HepG2 (cell line): Measurements from ENCODE around the gene PTCH1. TPM values are rescaled to one million over a fixed set of nuclear protein-coding genes. Genes with fewer than 3 reads are reported as not detected.

Source experiments
- ATAC-seq: fragments of 200-7000 bp; cut with Tn5 transposase; 3 replicates; pipeline ENCODE4 v1.9.1; 2020; ENCODE audit warnings: mild to moderate bottlenecking, moderate library complexity
- BruUV-seq: library from RNA; stranded (reverse); fragments of 400-500 nt; replicated peaks from 2 replicates; lab custom pipeline; 2021; lab: Mats Ljungman, UMichigan
- CTCF ChIA-PET: fragments of 300-600 bp; formaldehyde crosslinking; extraction: SDS; loops from one replicate; lab custom pipeline; 2021; ENCODE audit warnings: low total read pairs, inconsistent platforms, low intra/inter-chr PET ratio; lab: Yijun Ruan, JAX
- POLR2A ChIA-PET: fragments of 350-600 bp; sonication (Branson Sonifier 250); formaldehyde crosslinking; loops from one replicate; lab custom pipeline; 2020; ENCODE audit warnings: antibody characterized with exemption, inconsistent platforms; lab: Yijun Ruan, JAX
- DNase-seq: peaks from one replicate; pipeline ENCODE4 v3.0.0-alpha.2; 2015; ENCODE audit warnings: low spot score
- FAIRE-seq: peaks from 3 replicates; lab custom pipeline; 2011; peaks lifted over from hg19 to GRCh38; lab: Jason Lieb, UNC
- H2AFZ ChIP-seq: one replicate; pipeline ENCODE4 v1.6.1; 2011; ENCODE audit warnings: low read length, inconsistent platforms
- H3K27ac ChIP-seq: fragments of 300-600 bp; 3 replicates; pipeline ENCODE4 v1.8.0; 2011; ENCODE audit warnings: mixed run types, mild to moderate bottlenecking, mixed read lengths, low read length, inconsistent platforms; ENCODE audit not compliant: insufficient read depth; ENCODE audit errors: extremely low read length
- H3K27me3 ChIP-seq, 2 experiments: fragments of 200-600 bp in 1 of 2; 2 replicates in 1 of 2; 3 replicates in 1 of 2; pipeline versions ENCODE4 v1.6.0 to v1.8.0; 2011; ENCODE audit warnings: low read length in 2 of 2, mild to moderate bottlenecking in 2 of 2, moderate library complexity in 2 of 2, inconsistent platforms in 1 of 2; ENCODE audit not compliant: insufficient read depth in 2 of 2, control insufficient read depth in 1 of 2
- H3K36me3 ChIP-seq, 2 experiments: fragments of 200-600 bp in 1 of 2; replicated peaks in 1 of 2; 2 replicates in 1 of 2; 3 replicates in 1 of 2; pipeline versions ENCODE4 v1.5.1 to v1.8.0; 2011; ENCODE audit warnings: low read length in 2 of 2, inconsistent platforms in 1 of 2; ENCODE audit not compliant: insufficient read depth in 2 of 2, control insufficient read depth in 1 of 2
- H3K4me1 ChIP-seq: 2 replicates; pipeline ENCODE4 v1.5.1; 2012; ENCODE audit warnings: low read length, inconsistent platforms; ENCODE audit not compliant: insufficient read depth
- H3K4me2 ChIP-seq: 2 replicates; pipeline ENCODE4 v1.6.0; 2011; ENCODE audit warnings: low read depth, low read length, inconsistent platforms
- H3K4me3 ChIP-seq, 3 experiments: fragments of 200-600 bp in 1 of 3; sonication (generic), shearing (Covaris generic) in 1 of 3; replicated peaks in 1 of 3; 2 replicates each; pipeline ENCODE4 v1.5.1; 2011 to 2016; ENCODE audit warnings: low read length in 3 of 3, inconsistent platforms in 2 of 3, low read depth in 2 of 3, mild to moderate bottlenecking in 2 of 3, control low read depth in 1 of 3, mixed read lengths in 1 of 3; ENCODE audit not compliant: insufficient read depth in 1 of 3
- H3K79me2 ChIP-seq: one replicate; pipeline ENCODE4 v1.6.1; 2011; ENCODE audit warnings: low read length, inconsistent platforms; ENCODE audit not compliant: insufficient read depth
- H3K9ac ChIP-seq: 2 replicates; pipeline ENCODE4 v1.6.0; 2011; ENCODE audit warnings: mild to moderate bottlenecking, low read depth, low read length, inconsistent platforms; ENCODE audit not compliant: insufficient read depth
- H3K9me3 ChIP-seq: 2 replicates; pipeline ENCODE4 v1.5.1; 2012; ENCODE audit warnings: mild to moderate bottlenecking, low read length
- H4K20me1 ChIP-seq: 2 replicates; pipeline ENCODE4 v1.6.0; 2011; ENCODE audit warnings: inconsistent platforms, mild to moderate bottlenecking, low read length, moderate library complexity; ENCODE audit not compliant: insufficient read depth
- DPF2 ChIP-seq: sonication (generic); formaldehyde crosslinking; IDR thresholded peaks from 2 replicates; pipeline ENCODE4 v1.4.0; 2020; ENCODE audit warnings: mild to moderate bottlenecking, low read depth, missing genetic modification reagents, borderline replicate concordance
- ELF3 ChIP-seq: IDR thresholded peaks from 2 replicates; pipeline ENCODE4 v1.6.1; 2016; ENCODE audit warnings: missing genetic modification reagents, missing compliant biosample characterization
- FOXK2 ChIP-seq: fragments of 450-650 bp; IDR thresholded peaks from 2 replicates; pipeline ENCODE4 v1.6.1; 2016
- HMG20B ChIP-seq: conservative IDR thresholded peaks from 2 replicates; pipeline ENCODE4 v1.6.1; 2016; ENCODE audit warnings: missing genetic modification reagents, missing compliant biosample characterization
- HNRNPK ChIP-seq: fragments of 200-400 bp; formaldehyde crosslinking; IDR thresholded peaks from 2 replicates; pipeline ENCODE4 v1.6.1; 2018; ENCODE audit warnings: low read length, low read depth, moderate library complexity, mild to moderate bottlenecking; ENCODE audit not compliant: poor library complexity, severe bottlenecking
- NONO ChIP-seq, 2 experiments: fragments of 450-650 bp in 1 of 2; sonication (generic) in 1 of 2; formaldehyde crosslinking in 1 of 2; IDR thresholded peaks in 1 of 2; conservative IDR thresholded peaks in 1 of 2; 2 replicates each; pipeline versions ENCODE4 v1.6.1 to v1.8.0; 2017 to 2022; ENCODE audit warnings: mild to moderate bottlenecking in 1 of 2, missing genetic modification reagents in 1 of 2, moderate library complexity in 1 of 2
- SMYD3 ChIP-seq: sonication (generic); formaldehyde crosslinking; IDR thresholded peaks from 2 replicates; pipeline ENCODE4 v1.8.1; 2023; ENCODE audit warnings: mild to moderate bottlenecking, missing genetic modification reagents
- WGBS: methylation state at CpG from one replicate; pipeline ENCODE4 v1.1.6; 2017; ENCODE audit warnings: low lambda C conversion rate; 5-methylcytosine and 5-hydroxymethylcytosine counted together
- in situ Hi-C: cut with HindIII; loops from 2 replicates; pipeline ENCODE4 v1.10.0; 2017; ENCODE audit warnings: low pct_unique_long_range_greater_than_20kb; ENCODE audit not compliant: extremely low pct_ligation_motif_present
- intact Hi-C: fragments of 100-400 bp; cut with micrococcal nuclease; formaldehyde crosslinking; loops from one replicate; pipeline ENCODE4 v1.10.0; 2022; ENCODE audit not compliant: unreplicated experiment
- polyA plus RNA-seq, 8 experiments: library from polyadenylated mRNA; depleted of rRNA in 3 of 8; stranded (reverse) in 7 of 8; unstranded in 1 of 8; fragments of >200 nt; fragmentation: Illumina TruSeq in 4 of 8; extraction: Trizol in 4 of 8; gene quantifications; 2 replicates each; pipeline versions ENCODE4 v1.2.1 to v1.2.3, GENCODE V29; 2011 to 2016; ENCODE audit warnings: low read depth in 4 of 8, missing spikeins in 1 of 8, mixed read lengths in 1 of 8; ENCODE audit not compliant: insufficient read depth in 1 of 8
- total RNA-seq, 5 experiments: library from RNA; depleted of rRNA; stranded (reverse); fragments of >200 nt; fragmentation: Illumina TruSeq; extraction: Trizol; gene quantifications; 2 replicates each; pipeline ENCODE4 v1.2.3, GENCODE V29; 2016; ENCODE audit warnings: low read depth in 1 of 5
- TF ChIP-seq, protein P1 (sequence below): sonication (generic); formaldehyde crosslinking; IDR thresholded peaks from 2 replicates; pipeline ENCODE4 v1.4.0; 2020; ENCODE audit warnings: missing genetic modification reagents; ENCODE audit errors: not compliant biosample characterization
- TF ChIP-seq, protein P2 (sequence below): IDR thresholded peaks from 2 replicates; pipeline ENCODE4 v1.4.0; 2020; ENCODE audit warnings: mild to moderate bottlenecking, missing genetic modification reagents

The PTCH1 gene
- total and polyA plus RNA-seq, 2 of the 13 experiments (the other 11 are each of a cell fraction or from before 2014, with no cell fraction given): 2.8 to 3.9 TPM

DNA sequence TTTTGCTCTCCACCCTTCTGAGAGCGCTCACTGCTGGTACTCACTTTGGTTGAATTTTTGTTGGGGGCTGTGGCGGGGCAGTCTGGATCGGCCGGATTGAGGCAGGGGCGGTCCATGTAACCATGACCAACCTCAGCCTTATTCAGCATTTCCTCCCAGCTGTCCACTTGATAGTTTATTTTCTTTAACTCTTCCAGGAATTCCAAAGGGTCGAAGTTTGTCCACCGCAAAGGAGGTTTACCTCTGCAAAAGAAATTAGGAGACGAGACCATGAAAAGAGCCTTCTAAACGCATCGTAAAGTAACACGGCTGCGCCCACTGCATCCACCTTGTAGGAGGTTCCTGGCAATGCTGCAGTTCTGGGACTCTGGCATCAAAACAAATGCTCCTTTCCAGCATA lies 36.4 kb downstream of the PTCH1 start:
- CTCF ChIA-PET: no interaction called here
- in situ Hi-C loops: no loop called here
- no peak overlapping the region for H3K27ac ChIP-seq

More for the DNA sequence above, 36.4 kb downstream of the PTCH1 start:
- no peaks in the 10 kb centered on the region for H3K4me1 ChIP-seq
- WGBS: 98% methylated on average over 12 of the region's 12 CpGs
- FAIRE-seq: no peak
- no peak overlapping the region for H2AFZ ChIP-seq
- TF ChIP-seq FOXK2 (no peak), SMYD3 (no peak), HNRNPK (no peak), HMG20B (CRISPR knock-in tag) (no peak), ELF3 (CRISPR knock-in tag) (no peak), NONO (IDR thresholded peaks at IDR 0.05) (no peak), NONO (CRISPR knock-in tag; conservative IDR thresholded peaks at IDR 0.05) (no peak), DPF2 (CRISPR knock-in tag) (no peak)
- TF ChIP-seq, protein P1, sequence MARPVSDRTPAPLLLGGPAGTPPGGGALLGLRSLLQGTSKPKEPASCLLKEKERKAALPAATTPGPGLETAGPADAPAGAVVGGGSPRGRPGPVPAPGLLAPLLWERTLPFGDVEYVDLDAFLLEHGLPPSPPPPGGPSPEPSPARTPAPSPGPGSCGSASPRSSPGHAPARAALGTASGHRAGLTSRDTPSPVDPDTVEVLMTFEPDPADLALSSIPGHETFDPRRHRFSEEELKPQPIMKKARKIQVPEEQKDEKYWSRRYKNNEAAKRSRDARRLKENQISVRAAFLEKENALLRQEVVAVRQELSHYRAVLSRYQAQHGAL (CRISPR knock-in tag): no peak
- TF ChIP-seq, protein P2, sequence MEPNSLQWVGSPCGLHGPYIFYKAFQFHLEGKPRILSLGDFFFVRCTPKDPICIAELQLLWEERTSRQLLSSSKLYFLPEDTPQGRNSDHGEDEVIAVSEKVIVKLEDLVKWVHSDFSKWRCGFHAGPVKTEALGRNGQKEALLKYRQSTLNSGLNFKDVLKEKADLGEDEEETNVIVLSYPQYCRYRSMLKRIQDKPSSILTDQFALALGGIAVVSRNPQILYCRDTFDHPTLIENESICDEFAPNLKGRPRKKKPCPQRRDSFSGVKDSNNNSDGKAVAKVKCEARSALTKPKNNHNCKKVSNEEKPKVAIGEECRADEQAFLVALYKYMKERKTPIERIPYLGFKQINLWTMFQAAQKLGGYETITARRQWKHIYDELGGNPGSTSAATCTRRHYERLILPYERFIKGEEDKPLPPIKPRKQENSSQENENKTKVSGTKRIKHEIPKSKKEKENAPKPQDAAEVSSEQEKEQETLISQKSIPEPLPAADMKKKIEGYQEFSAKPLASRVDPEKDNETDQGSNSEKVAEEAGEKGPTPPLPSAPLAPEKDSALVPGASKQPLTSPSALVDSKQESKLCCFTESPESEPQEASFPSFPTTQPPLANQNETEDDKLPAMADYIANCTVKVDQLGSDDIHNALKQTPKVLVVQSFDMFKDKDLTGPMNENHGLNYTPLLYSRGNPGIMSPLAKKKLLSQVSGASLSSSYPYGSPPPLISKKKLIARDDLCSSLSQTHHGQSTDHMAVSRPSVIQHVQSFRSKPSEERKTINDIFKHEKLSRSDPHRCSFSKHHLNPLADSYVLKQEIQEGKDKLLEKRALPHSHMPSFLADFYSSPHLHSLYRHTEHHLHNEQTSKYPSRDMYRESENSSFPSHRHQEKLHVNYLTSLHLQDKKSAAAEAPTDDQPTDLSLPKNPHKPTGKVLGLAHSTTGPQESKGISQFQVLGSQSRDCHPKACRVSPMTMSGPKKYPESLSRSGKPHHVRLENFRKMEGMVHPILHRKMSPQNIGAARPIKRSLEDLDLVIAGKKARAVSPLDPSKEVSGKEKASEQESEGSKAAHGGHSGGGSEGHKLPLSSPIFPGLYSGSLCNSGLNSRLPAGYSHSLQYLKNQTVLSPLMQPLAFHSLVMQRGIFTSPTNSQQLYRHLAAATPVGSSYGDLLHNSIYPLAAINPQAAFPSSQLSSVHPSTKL (CRISPR knock-in tag): no peak
- TF ChIP-seq, all 625 proteins: peak for 0
- BruUV-seq: no TSS peak
- Histone ChIP-seq H3K79me2 (no peaks in the 10 kb centered on the region), H3K27me3 (no peaks in the 10 kb centered on the region), H3K9ac (no peak overlapping the region), H3K36me3 (peaks cover 19 to 60% of the 10 kb centered on the region in 2 experiments; a peak in 4 of 5 replicates), H3K9me3 (no peaks in the 10 kb centered on the region), H3K4me3 (no peak overlapping the region), H4K20me1 (no peaks in the 10 kb centered on the region; the same call in 1 of the 2 replicates), H3K4me2 (no peak overlapping the region)
- DNase-seq (no peak), ATAC-seq (no peak)
- POLR2A ChIA-PET: no interaction called here
- intact Hi-C loops: no loop called here
